ENCODE results near the gene LRRC40. TPM values are rescaled to one million over a fixed set of nuclear protein-coding genes. Genes with fewer than 3 reads are reported as not detected.

The LRRC40 gene
- total and polyA plus RNA-seq, 7 donors: 7.5 to 20.7 (median 14.0) TPM

DNA sequence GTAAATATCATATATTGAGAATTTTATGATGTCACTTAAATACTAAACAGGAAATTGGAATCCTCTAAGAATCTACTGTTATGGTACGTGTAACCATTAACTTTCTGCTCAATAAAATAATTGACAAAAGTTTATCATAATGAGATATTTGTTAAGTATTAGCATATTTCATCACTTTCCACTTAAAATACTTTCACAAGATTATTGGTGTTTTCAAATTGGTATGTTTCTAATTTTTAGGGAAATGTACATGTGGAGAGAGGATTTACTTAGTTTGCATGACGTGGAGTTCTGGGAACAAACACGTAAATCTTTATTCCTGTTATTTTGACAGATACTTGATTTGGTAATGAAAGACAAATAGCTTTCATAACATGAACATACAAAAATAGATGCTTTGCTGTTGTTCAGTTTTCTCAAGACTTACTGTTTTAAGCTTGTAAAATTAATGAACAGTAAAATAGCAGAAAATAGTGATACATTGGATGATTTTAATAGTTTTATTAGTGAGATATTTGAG lies 17.4 kb upstream of the LRRC40 start:
- no peak for TF ChIP-seq EP300 (IDR thresholded peaks at IDR 0.05)
- TF ChIP-seq, protein P1, sequence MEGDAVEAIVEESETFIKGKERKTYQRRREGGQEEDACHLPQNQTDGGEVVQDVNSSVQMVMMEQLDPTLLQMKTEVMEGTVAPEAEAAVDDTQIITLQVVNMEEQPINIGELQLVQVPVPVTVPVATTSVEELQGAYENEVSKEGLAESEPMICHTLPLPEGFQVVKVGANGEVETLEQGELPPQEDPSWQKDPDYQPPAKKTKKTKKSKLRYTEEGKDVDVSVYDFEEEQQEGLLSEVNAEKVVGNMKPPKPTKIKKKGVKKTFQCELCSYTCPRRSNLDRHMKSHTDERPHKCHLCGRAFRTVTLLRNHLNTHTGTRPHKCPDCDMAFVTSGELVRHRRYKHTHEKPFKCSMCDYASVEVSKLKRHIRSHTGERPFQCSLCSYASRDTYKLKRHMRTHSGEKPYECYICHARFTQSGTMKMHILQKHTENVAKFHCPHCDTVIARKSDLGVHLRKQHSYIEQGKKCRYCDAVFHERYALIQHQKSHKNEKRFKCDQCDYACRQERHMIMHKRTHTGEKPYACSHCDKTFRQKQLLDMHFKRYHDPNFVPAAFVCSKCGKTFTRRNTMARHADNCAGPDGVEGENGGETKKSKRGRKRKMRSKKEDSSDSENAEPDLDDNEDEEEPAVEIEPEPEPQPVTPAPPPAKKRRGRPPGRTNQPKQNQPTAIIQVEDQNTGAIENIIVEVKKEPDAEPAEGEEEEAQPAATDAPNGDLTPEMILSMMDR (IDR thresholded peaks at IDR 0.05): no peak
- TF ChIP-seq POLR2AphosphoS5 (IDR thresholded peaks at IDR 0.05): no peak
- no peak for TF ChIP-seq POLR2A (IDR thresholded peaks at IDR 0.05)
- H3K4me1 ChIP-seq: peaks cover 0 to 66% (median 54%) of the 10 kb centered on the region in 4 donors
- H3K27ac ChIP-seq: peak overlapping the region; percentile 87 to 97 (median 96)
- intact Hi-C loops (cut with DNase I): no loop called here
- H3K4me3 ChIP-seq: peak overlapping the region in 2 of 4 donors; percentile 72 to 74
- 16 to 36% methylated on average over 3 of the region's 3 CpGs for WGBS, 2 donors
- peaks cover 0 to 24% (median 4%) of the 10 kb centered on the region in 4 donors for H3K36me3 ChIP-seq
- DNase-seq: no peak
- H3K9me3 ChIP-seq: no peaks in the 10 kb centered on the region
- H3K27me3 ChIP-seq: no peaks in the 10 kb centered on the region

DNA sequence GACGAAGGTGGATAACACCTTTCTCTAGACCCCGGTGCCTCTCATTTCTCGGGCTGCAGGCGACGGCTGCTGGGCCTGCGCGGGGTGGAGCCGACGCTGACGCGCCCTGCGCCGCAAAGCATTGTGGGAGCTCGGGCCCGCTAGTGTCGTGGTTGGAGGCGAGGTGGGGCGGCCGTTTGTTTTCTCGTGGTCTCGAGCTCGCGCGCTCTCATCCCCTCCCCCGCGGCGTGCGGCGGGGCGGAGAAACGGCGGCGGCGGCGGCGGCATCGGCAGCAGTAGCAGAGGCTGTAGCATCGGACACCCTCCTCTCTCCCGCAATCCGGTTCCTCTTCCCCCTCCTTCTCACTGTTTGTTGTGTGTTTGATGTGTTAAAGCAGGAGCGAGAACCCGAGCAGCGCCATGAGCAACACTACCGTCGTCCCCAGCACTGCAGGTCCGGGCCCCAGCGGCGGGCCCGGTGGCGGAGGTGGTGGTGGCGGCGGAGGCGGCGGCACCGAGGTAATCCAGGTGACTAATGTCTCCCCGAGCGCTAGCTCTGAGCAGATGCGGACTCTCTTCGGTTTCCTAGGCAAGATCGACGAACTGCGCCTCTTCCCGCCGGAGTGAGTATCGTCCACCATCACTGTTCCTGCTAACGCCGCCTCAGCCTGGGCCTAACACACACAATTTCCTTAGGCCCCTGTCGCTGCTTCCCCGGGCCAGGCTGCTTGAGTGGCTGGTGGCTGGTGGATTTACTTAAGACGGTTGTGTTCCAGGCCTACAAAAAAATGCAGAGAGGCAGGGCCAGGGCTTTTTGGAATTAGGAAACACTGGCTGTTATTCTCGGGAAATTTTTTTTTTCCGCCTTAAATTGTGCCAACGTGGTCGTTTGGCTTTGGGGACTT lies 16.1 kb upstream of the LRRC40 start, which contains the start of gene SRSF11:
Gene SRSF11 (plus strand): TSS at position 143 of the 884 bp plus-strand sequence. CDS start 257 bp downstream, at position 400.
- intact Hi-C loops (cut with DNase I): loop anchor here (2.0 kb wide), 2 partner anchors 15 to 133 kb away; partner anchors contain the start of gene ANKRD13C
- Histone ChIP-seq H3K4me1 (peaks cover 0 to 53% (median 43%) of the 10 kb centered on the region in 4 donors), H3K36me3 (peaks cover 0 to 28% (median 4%) of the 10 kb centered on the region in 4 donors), H3K9me3 (no peaks in the 10 kb centered on the region), H3K27ac (peak within 1 kb of the TSS; percentile 87 to 97 (median 96)), H3K27me3 (no peaks in the 10 kb centered on the region), H3K4me3 (peak within 1 kb of the TSS; percentile 68 to 83 (median 73))
- TF ChIP-seq, protein P1 (IDR thresholded peaks at IDR 0.05): no peak
- peak in 1 of 4 donors; percentile 73 for TF ChIP-seq EP300 (IDR thresholded peaks at IDR 0.05)
- TF ChIP-seq POLR2AphosphoS5 (IDR thresholded peaks at IDR 0.05): peak; percentile 85 to 95 (median 90)
- TF ChIP-seq POLR2A (IDR thresholded peaks at IDR 0.05): peak; percentile 49 to 69
- WGBS, 2 donors: 0% methylated on average over 74 of the region's 74 CpGs
- peak; percentile 97 for DNase-seq

DNA sequence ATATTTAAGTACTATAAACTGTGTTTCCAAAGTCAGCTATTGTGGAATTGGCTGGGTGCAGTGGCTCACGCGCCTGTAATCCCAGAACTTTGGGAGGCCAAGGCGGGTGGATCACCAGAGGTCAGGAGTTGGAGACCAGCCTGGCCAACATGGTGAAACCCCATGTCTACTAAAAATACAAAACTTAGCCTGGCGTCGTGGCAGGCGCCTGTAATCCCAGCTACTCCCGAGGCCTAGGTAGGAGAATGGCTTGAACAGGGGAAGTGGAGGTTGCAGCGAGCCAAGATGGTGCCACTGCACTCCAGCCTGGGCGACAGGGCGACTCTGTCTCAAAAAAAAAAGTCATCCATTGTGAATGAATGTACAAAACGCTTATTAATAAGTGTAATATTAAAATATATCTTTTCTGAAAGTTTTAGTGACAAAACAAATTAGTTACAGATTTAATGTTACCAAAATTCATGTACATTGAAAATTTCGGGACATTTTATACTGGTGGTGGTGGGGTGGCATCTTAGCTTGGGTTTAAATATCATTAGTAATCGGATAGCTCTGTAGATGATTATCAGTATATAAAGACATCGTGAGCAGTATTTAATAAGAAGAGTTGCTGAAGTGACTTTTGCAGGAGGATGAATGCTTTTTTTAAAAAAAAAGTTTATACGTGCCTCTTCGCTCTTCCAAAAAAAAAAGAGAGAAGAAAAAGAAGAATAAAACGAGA lies 15.3 kb upstream of the LRRC40 start:
- peak overlapping the region; percentile 87 to 97 (median 96) for H3K27ac ChIP-seq
- H3K27me3 ChIP-seq: no peaks in the 10 kb centered on the region
- H3K4me3 ChIP-seq: peak overlapping the region; percentile 68 to 83 (median 73)
- peaks cover 0 to 34% (median 4%) of the 10 kb centered on the region in 4 donors for H3K36me3 ChIP-seq
- H3K4me1 ChIP-seq: peaks cover 0 to 46% (median 40%) of the 10 kb centered on the region in 4 donors
- no peak for DNase-seq
- TF ChIP-seq POLR2A (IDR thresholded peaks at IDR 0.05) (no peak), POLR2AphosphoS5 (IDR thresholded peaks at IDR 0.05) (no peak), EP300 (IDR thresholded peaks at IDR 0.05) (no peak)
- TF ChIP-seq, protein P1 (IDR thresholded peaks at IDR 0.05): no peak
- WGBS, 2 donors: 55 to 57% methylated on average over 17 of the region's 17 CpGs
- intact Hi-C loops (cut with DNase I): loop anchor here (2.0 kb wide), 2 partner anchors 14 to 134 kb away; partner anchors contain the start of gene ANKRD13C
- H3K9me3 ChIP-seq: no peaks in the 10 kb centered on the region

DNA sequence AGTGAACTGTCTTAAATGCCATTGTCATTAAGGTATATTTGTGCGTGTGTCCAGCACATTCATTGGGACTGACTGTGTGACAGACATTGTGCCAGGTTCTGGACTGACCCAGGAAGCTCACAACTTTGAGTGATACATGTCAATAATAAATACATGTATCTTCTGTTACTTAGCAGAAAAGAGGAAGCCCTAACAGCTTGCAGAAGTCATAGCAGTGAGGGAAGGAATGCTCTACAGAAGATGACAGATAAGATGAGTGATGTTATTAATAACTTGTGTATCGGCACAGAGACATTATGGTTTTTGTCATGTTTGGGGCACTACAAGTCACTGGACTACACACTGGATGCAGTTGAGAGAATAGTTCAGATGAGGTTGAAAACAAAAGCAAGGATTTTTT lies 14.6 kb upstream of the LRRC40 start:
- intact Hi-C loops (cut with DNase I): loop anchor here (2.0 kb wide), 2 partner anchors 13 to 135 kb away; partner anchors contain the start of gene ANKRD13C
- TF ChIP-seq POLR2A (IDR thresholded peaks at IDR 0.05) (no peak), EP300 (IDR thresholded peaks at IDR 0.05) (no peak), POLR2AphosphoS5 (IDR thresholded peaks at IDR 0.05) (no peak)
- Histone ChIP-seq H3K4me3 (no peak overlapping the region), H3K27ac (no peak overlapping the region), H3K4me1 (peaks cover 0 to 39% (median 37%) of the 10 kb centered on the region in 4 donors), H3K9me3 (no peaks in the 10 kb centered on the region), H3K36me3 (peaks cover 0 to 38% (median 4%) of the 10 kb centered on the region in 4 donors), H3K27me3 (no peaks in the 10 kb centered on the region)
- 86 to 93% methylated on average over 2 of the region's 2 CpGs for WGBS, 2 donors
- no peak for DNase-seq

All from sigmoid colon (tissue), 7 donors.